ENCODE measurements around the gene SSBP4.

SSBP4 gene

GRCh38 chr19:18421371-18421959, 2.3 kb downstream of the SSBP4 start:
- DNase-seq (ENCODE audit: low read depth): no peak

GRCh38 chr19:18422530-18423191, 3.5 kb downstream of the SSBP4 start:
- DNase-seq (ENCODE audit: low read depth): no peak

- DNase-seq (ENCODE audit: low read depth): no peak
Observed at GRCh38 chr19:18423258-18424020, 4.2 kb downstream of the SSBP4 start.

GRCh38 chr19:18424122-18424889, 5.1 kb downstream of the SSBP4 start:
- no peak for DNase-seq (ENCODE audit: low read depth)

- DNase-seq (ENCODE audit: low read depth): no peak
Observed at GRCh38 chr19:18424890-18425514, 5.8 kb downstream of the SSBP4 start.

- no peak for DNase-seq (ENCODE audit: low read depth)
Observed at GRCh38 chr19:18425515-18426415, 6.6 kb downstream of the SSBP4 start.

GRCh38 chr19:18426416-18426767, 7.2 kb downstream of the SSBP4 start:
- DNase-seq (ENCODE audit: low read depth): no peak

- no peak for DNase-seq (ENCODE audit: low read depth)
Observed at GRCh38 chr19:18427080-18427742, 8.0 kb downstream of the SSBP4 start.

- no peak for DNase-seq (ENCODE audit: low read depth)
Observed at GRCh38 chr19:18427743-18428113, 8.5 kb downstream of the SSBP4 start.

- DNase-seq (ENCODE audit: low read depth): no peak
Observed at GRCh38 chr19:18428173-18428786, 9.1 kb downstream of the SSBP4 start.

- DNase-seq (ENCODE audit: low read depth): peak; percentile 68
Observed at GRCh38 chr19:18428787-18429674, 9.8 kb downstream of the SSBP4 start.

GRCh38 chr19:18429717-18430416, 10.7 kb downstream of the SSBP4 start:
- DNase-seq (ENCODE audit: low read depth): no peak

GRCh38 chr19:18430417-18431144, 11.4 kb downstream of the SSBP4 start:
- DNase-seq (ENCODE audit: low read depth): no peak

- DNase-seq (ENCODE audit: low read depth): no peak
Observed at GRCh38 chr19:18431351-18432197, 12.4 kb downstream of the SSBP4 start.

- DNase-seq (ENCODE audit: low read depth): no peak
Observed at GRCh38 chr19:18432275-18433014, 13.2 kb downstream of the SSBP4 start.

Measured in activated T-helper 9 cell treated with anti-CD3 and anti-CD28 coated beads, Interleukin-2, amount 50 U/mL, for 16 hours (primary cell).